Central memory CD8-positive, alpha-beta T cell (primary cell): ENCODE data around the gene SCO1.

Experiments
- ATAC-seq: fragments of 150-1000 bp; cut with Tn5 transposase; replicated peaks from 2 replicates; pipeline ENCODE4 v1.10.0; 2022; ENCODE audit warnings: mild to moderate bottlenecking, moderate FRiP score, moderate number of reproducible peaks; ENCODE audit not compliant: poor library complexity, severe bottlenecking; ENCODE audit errors: extremely low read depth
- DNase-seq, 2 donors: peaks; one replicate each; pipeline ENCODE4 v3.0.0; 2021; ENCODE audit warnings: low spot score in 2 of 2
- H3K27ac Mint-ChIP-seq: one replicate; pipeline ENCODE4 v1.8.0; 2022; ENCODE audit warnings: low read depth, mild to moderate bottlenecking, moderate library complexity, mixed read lengths
- H3K27me3 Mint-ChIP-seq: one replicate; pipeline ENCODE4 v1.8.0; 2022; ENCODE audit warnings: mixed read lengths
- H3K36me3 Mint-ChIP-seq: one replicate; pipeline ENCODE4 v1.8.0; 2022; ENCODE audit warnings: mild to moderate bottlenecking, moderate library complexity, mixed read lengths; ENCODE audit not compliant: insufficient read depth
- H3K4me1 Mint-ChIP-seq: one replicate; pipeline ENCODE4 v1.8.0; 2022; ENCODE audit warnings: mixed read lengths
- H3K4me3 Mint-ChIP-seq: one replicate; pipeline ENCODE4 v1.8.0; 2022; ENCODE audit warnings: mild to moderate bottlenecking, moderate library complexity, mixed read lengths
- H3K9me3 Mint-ChIP-seq: one replicate; pipeline ENCODE4 v1.8.0; 2022; ENCODE audit warnings: mixed read lengths

SCO1 gene

DNA sequence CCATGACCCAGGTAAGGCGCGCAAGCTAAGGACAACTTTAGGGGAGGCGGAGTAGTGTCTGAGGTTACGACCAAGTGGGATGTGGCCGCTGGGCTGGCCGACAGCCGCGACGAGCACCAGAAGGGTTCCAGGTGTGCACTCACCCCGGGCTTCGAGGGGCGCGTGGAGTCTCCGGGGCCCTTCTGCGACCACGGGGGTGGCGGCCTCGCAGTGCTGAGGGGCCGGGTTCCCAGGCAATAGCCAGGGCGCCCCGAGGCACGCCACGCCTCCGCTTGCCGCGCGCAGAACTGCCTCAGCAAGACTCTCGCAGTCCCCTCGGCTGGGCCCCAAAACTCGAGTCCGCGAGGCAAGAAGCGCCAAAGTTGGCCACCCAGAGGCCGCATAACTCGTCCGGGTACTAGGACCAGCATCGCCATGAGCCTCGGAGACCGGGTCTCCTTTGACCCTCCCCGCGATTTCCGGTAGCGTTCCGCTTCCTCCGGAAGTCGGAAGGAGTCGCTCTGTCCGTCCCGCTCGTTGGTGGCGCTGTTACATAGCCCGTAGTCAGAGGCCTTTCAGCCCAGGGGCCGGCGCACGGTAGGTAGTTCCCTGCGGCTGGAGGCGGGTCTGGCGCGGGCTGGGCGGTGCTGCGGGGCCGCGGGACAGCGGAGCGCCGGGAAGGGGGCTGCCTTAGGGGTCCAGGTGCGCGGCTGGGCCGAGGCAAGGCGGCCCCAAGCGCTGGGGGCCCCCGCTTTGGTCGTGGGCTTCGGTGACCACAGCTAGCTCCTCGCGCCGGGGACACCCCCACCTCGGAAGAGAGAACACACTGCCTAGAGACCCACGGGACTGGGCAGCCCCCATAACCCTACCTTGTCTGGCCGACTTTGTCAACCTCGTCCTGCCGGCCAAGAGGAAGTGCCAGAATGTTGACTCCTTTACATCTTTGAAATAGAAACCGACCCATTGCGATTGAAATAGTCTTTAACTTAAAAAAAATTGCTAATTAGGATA, at the start of gene SCO1, which contains the start of gene ADPRM:
Gene SCO1 (minus strand): TSS at position 442 of the 990 bp plus-strand sequence. CDS start 26 bp downstream, at position 416.
Gene ADPRM (plus strand): TSS at position 503 of the 990 bp plus-strand sequence. CDS start 7,333 bp downstream, outside the sequence.
- Mint-ChIP-seq H3K4me1 (peaks cover 62% of the 10 kb centered on the region), H3K27ac (peak within 1 kb of the TSS; percentile 95), H3K36me3 (peaks cover 33% of the 10 kb centered on the region), H3K9me3 (no peaks in the 10 kb centered on the region), H3K27me3 (no peaks in the 10 kb centered on the region), H3K4me3 (peak within 1 kb of the TSS; percentile 91)
- DNase-seq (peak; percentile 77 to 79), ATAC-seq (peak; percentile 95)

- no peak overlapping the region for H3K4me3 Mint-ChIP-seq
- peaks cover 6% of the 10 kb centered on the region for H3K4me1 Mint-ChIP-seq
- ATAC-seq = no peak
- H3K27me3 Mint-ChIP-seq = peaks cover 48% of the 10 kb centered on the region
- DNase-seq = no peak
- no peaks in the 10 kb centered on the region for H3K9me3 Mint-ChIP-seq
- H3K36me3 Mint-ChIP-seq = no peaks in the 10 kb centered on the region
- H3K27ac Mint-ChIP-seq = no peak overlapping the region
These were observed 47.9 kb upstream of the SCO1 start for GRCh38 chr17:10745231-10745630.

DNA sequence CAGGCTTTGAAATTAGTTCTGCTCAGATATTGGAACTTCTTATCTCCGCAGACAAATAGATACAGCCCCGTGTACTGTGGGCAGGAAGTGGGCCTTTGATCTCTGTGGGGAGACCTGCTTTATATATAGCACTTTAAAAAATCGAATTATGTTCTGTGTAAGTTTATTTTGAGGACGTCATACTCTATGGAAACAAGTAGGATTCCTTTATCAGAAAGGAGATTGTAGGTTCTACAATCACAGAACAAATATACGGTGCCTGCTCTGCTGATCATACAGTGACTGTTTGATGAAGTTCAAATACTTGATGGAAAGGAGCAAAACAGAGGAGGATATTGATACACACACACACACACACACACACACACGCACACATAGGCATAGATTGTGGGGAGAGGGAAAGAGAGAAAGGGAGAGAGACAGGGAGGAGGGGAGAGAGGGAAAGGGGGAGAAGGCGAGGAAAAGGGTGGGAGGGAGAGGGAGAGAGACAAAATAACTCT, 47.2 kb upstream of the SCO1 start:
- no peak overlapping the region for H3K4me3 Mint-ChIP-seq
- no peak overlapping the region for H3K27ac Mint-ChIP-seq
- H3K9me3 Mint-ChIP-seq = no peaks in the 10 kb centered on the region
- ATAC-seq (no peak), DNase-seq (no peak)
- peaks cover 51% of the 10 kb centered on the region for H3K27me3 Mint-ChIP-seq
- H3K4me1 Mint-ChIP-seq = peaks cover 6% of the 10 kb centered on the region
- H3K36me3 Mint-ChIP-seq = no peaks in the 10 kb centered on the region

GRCh38 chr17:10743316-10744009, 46.1 kb upstream of the SCO1 start:
- H3K27ac Mint-ChIP-seq = no peak overlapping the region
- ATAC-seq (no peak), DNase-seq (no peak)
- no peak overlapping the region for H3K4me3 Mint-ChIP-seq
- no peaks in the 10 kb centered on the region for H3K9me3 Mint-ChIP-seq
- H3K36me3 Mint-ChIP-seq = no peaks in the 10 kb centered on the region
- H3K4me1 Mint-ChIP-seq = peaks cover 6% of the 10 kb centered on the region
- peaks cover 49% of the 10 kb centered on the region for H3K27me3 Mint-ChIP-seq

DNA sequence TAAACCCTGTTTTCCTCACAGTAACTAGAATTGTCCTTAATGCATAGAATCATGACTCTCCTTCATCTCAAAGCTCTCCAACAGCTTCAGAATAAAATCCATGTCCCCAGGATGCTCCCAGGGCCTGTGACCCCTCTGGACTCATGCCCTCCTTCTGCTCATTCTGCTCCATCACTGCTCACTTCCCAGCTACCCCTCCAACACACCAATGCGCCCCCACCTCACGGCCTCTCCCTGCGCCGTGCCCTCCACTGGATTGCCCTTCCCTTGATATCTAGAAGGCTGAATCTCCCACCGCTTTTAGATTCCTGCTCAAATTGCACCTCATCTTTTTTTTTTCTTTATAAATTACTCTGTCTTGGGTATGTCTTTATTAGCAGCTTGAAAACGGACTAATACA, 45.1 kb upstream of the SCO1 start:
- Mint-ChIP-seq H3K4me3 (no peak overlapping the region), H3K4me1 (peaks cover 6% of the 10 kb centered on the region), H3K9me3 (no peaks in the 10 kb centered on the region), H3K27me3 (peaks cover 47% of the 10 kb centered on the region), H3K36me3 (no peaks in the 10 kb centered on the region), H3K27ac (no peak overlapping the region)
- ATAC-seq (no peak), DNase-seq (no peak)

DNA sequence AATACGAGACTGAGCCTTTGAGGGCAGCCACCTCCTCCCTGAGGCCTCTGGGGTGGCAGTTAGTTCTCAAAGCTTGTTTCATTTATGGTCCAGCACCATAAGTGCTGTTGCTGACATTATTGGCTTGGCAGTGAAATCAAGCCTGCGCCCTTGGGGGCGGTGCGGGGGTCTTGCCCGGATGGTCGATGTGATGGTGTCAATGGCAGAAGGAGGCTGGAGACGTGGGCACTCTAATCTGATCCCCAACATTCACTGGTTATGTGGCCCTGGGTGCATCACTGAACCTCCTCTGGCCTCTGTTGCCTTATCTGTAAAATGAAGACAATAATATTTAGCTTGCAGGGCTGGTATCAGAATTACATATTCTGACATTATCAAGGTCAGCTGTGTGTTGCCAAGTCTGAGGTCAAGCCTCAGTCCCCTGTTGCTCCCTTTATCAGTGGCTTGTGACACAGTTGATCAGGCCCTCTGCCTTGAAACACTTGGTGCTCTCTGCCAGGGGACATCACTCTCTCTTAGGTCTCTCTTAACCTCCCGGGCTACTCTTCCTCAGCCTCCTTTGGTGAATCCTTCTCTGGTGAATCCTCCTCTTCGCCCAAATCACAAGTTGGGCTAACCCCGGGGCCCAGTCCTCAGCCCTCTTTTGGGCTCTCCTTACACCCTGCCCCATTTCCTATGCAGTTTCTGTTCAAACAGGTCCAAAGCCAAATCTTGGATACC, 44.2 kb upstream of the SCO1 start:
- DNase-seq (no peak), ATAC-seq (no peak)
- no peaks in the 10 kb centered on the region for H3K36me3 Mint-ChIP-seq
- no peak overlapping the region for H3K27ac Mint-ChIP-seq
- H3K4me3 Mint-ChIP-seq = no peak overlapping the region
- H3K9me3 Mint-ChIP-seq = no peaks in the 10 kb centered on the region
- H3K4me1 Mint-ChIP-seq = peaks cover 12% of the 10 kb centered on the region
- peaks cover 48% of the 10 kb centered on the region for H3K27me3 Mint-ChIP-seq

- no peak for ATAC-seq
- peaks cover 6% of the 10 kb centered on the region for H3K4me1 Mint-ChIP-seq
These were observed 42.1 kb upstream of the SCO1 start for GRCh38 chr17:10739386-10739785.

DNA sequence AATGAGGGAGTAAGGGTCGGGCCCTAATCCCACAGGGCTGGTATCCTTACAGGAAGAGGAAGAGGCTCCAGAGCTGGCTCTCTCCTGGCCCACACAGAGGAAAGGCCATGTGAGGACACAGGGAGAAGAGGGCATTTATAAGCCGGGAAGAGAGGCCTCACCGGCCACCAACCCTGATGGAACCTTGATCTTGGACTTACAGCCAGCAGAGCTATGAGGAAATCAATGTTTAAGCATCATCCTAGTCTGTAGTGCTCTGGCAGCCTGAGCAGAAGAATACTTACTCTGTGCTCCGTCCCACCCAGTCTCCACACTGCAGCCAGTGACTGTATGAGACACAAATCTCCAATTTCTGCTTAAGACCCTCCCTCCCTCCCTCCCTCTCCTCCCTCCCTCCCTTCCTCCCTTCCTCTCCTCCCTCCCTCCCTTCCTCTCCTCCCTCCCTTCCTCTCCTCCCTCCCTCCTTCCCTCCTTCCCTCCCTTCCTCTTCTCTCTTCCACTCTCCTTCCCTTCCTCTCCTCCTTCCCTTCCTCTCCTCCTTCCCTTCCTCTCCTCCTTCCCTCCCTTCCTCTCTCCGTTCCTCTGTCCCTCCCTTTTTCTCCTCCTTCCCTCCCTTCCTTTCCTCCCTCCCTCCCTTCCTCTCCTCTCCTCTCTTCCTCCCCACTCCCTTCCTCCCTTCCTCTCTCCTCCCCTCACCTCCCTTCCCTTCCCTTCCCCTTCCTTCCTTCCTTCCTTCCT, 41.4 kb upstream of the SCO1 start:
- no peaks in the 10 kb centered on the region for H3K36me3 Mint-ChIP-seq
- peaks cover 68% of the 10 kb centered on the region for H3K27me3 Mint-ChIP-seq
- H3K4me3 Mint-ChIP-seq = no peak overlapping the region
- ATAC-seq (no peak), DNase-seq (no peak)
- no peak overlapping the region for H3K27ac Mint-ChIP-seq
- H3K9me3 Mint-ChIP-seq = no peaks in the 10 kb centered on the region
- peaks cover 6% of the 10 kb centered on the region for H3K4me1 Mint-ChIP-seq

More at GRCh38 chr17:10739386-10739785, 42.1 kb upstream of the SCO1 start:
- peaks cover 68% of the 10 kb centered on the region for H3K27me3 Mint-ChIP-seq
- DNase-seq = no peak
- no peak overlapping the region for H3K4me3 Mint-ChIP-seq
- no peak overlapping the region for H3K27ac Mint-ChIP-seq
- H3K36me3 Mint-ChIP-seq = no peaks in the 10 kb centered on the region
- H3K9me3 Mint-ChIP-seq = no peaks in the 10 kb centered on the region

GRCh38 chr17:10737736-10738135, 40.4 kb upstream of the SCO1 start:
- peaks cover 6% of the 10 kb centered on the region for H3K4me1 Mint-ChIP-seq
- H3K36me3 Mint-ChIP-seq = no peaks in the 10 kb centered on the region
- ATAC-seq (no peak), DNase-seq (no peak)
- no peak overlapping the region for H3K27ac Mint-ChIP-seq
- H3K9me3 Mint-ChIP-seq = no peaks in the 10 kb centered on the region
- H3K27me3 Mint-ChIP-seq = peaks cover 76% of the 10 kb centered on the region
- H3K4me3 Mint-ChIP-seq = no peak overlapping the region

DNA sequence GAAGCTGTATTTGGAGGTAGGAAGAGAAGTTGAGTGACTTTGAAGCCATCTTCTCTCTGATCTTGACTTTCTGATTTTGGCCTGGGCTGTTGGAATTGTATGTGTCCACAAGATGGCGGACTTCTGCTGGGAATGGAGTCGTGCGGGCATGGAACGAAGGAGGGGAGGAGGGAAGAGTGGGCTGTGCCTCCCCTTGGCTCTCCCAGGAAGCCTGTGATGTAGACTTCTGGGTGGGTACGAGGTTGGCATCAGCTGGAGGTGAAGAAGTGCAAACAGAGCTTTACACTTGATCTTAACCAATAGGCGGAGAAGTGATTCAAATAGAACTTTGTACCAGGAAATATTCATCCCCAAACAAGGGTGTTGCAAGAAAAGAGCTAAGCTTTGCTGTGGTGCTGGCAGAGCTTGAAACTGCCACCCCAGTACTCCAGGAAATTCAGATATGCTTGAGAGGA, 39.9 kb upstream of the SCO1 start:
- H3K9me3 Mint-ChIP-seq = no peaks in the 10 kb centered on the region
- H3K4me3 Mint-ChIP-seq = no peak overlapping the region
- H3K27ac Mint-ChIP-seq = no peak overlapping the region
- ATAC-seq (no peak), DNase-seq (no peak)
- H3K36me3 Mint-ChIP-seq = no peaks in the 10 kb centered on the region
- H3K4me1 Mint-ChIP-seq = peaks cover 6% of the 10 kb centered on the region
- peaks cover 71% of the 10 kb centered on the region for H3K27me3 Mint-ChIP-seq

- H3K27me3 Mint-ChIP-seq = peaks cover 70% of the 10 kb centered on the region
- ATAC-seq = no peak
- no peak for DNase-seq
- no peaks in the 10 kb centered on the region for H3K9me3 Mint-ChIP-seq
- H3K4me1 Mint-ChIP-seq = peaks cover 6% of the 10 kb centered on the region
- H3K4me3 Mint-ChIP-seq = no peak overlapping the region
- H3K27ac Mint-ChIP-seq = no peak overlapping the region
- no peaks in the 10 kb centered on the region for H3K36me3 Mint-ChIP-seq
These were observed 38.5 kb upstream of the SCO1 start for GRCh38 chr17:10735821-10736220.
